A549 treated with GW870086 at 1 μM for 4 hours (cell line): ENCODE measurements around the gene HBS1L. TPM values are rescaled to one million over a fixed set of nuclear protein-coding genes. Genes with fewer than 3 reads are reported as not detected.

Source experiments
- total RNA-seq: library from RNA; stranded (reverse); fragments of 200-300 nt; extraction: Qiagen RNA extraction; gene quantifications from 5 replicates; pipeline ENCODE4 v1.2.3, GENCODE V29; 2022; ENCODE audit warnings: low read depth

Gene HBS1L
- 27.3 to 34.7 TPM (median 33.2 TPM) in 5 replicates for total RNA-seq

DNA sequence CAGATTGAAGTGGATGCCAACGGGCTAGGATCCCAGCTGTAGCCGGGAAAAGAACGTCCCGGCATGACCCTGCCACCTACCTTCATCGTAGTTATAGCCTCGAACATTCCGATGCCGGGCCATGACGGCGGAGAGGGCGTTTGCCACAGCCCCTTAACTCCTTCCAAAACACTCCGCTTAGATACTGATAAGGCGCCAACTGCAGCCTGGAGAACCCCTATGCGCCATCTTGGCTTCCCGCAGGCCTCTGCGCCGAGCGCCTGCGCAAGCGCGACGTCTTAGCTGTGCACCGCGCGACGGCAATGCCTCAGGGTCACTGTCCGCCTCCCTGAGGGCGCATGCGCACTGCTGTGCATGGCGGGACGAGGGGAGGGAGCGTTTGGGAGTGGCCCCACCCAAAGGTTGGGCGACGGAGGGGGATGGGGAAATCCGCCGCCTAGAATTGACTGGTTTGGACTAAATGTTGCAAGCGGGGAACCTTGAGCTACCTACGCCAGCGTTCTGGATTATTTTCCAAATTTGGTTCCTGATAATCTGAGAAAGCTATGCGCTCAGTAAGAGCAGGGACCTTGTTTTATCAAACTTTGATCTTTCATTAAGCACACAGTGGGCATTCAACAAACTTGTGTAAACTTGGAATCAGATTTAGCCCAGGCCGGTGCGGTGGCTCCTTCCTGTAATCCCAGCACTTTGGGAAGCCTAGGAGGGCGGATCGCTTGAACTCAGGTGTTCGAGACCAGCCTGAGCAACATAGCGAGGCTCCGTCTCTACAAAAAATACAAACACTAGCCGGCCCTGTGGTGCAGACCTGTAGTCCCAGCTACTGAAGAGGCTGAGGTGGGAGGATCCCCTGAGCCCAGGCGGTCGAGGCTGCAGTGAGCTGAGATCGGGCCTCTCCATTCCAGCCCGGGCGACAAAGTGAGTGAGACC is at the start of gene HBS1L:
Gene HBS1L, minus strand, starts transcription at position 254 of the 930 bp plus-strand sequence. Its CDS starts 131 bp downstream, at position 123.

DNA sequence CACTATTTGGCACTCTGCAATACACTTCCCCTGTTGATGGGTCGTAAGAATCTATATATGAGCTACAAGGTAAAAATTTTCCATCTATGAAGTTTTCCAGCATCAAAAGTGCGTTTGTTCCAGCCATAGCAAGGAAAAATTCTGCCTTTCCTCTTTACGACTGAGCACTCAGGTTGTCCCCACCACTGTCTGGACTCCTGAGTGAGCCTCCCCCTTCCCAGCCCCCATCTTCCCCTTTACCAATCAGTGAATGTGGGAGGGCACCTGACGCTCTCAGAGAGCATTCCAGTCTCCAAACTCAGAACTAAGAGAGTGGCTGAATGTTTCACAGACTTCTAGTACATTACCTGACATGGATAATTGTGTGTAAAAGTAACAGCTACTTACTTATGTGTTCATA is 104.7 kb downstream of the HBS1L start, which contains the start of gene ALDH8A1:
Gene ALDH8A1, minus strand, starts transcription at position 175 of the 400 bp plus-strand sequence. Its CDS starts 48 bp downstream, at position 127.

Other genes starting within 250 kb of the HBS1L start
- 0.10 to 0.38 TPM (median 0.23 TPM) in 5 replicates for gene ALDH8A1, start 104.7 kb downstream of the HBS1L start, total RNA-seq
- 0.50 to 1.2 TPM (median 0.83 TPM) in 5 replicates for gene MYB, start 126.5 kb upstream of the HBS1L start, total RNA-seq